ENCODE results near the gene INPP5F.

DNA sequence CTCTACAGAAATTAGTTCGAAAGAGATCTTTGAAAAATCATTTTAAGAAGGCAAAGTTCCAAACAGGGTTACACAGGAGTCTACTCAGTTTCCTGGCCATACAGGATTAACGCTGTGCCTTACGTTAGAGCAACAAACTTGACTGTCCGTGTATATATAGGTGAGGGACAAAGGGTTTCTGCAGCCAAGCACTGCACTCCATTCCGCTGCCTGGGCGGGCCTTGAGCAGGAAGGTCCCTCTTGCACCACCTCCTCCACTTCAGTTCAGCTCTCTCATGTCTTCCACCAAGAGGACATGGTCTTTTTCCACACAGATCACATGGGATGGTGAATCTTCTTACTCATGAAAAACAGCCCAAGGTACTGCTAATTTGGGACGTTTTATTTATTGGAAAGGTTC, 103.6 kb downstream of the INPP5F start:
- TF ChIP-seq, protein P1, sequence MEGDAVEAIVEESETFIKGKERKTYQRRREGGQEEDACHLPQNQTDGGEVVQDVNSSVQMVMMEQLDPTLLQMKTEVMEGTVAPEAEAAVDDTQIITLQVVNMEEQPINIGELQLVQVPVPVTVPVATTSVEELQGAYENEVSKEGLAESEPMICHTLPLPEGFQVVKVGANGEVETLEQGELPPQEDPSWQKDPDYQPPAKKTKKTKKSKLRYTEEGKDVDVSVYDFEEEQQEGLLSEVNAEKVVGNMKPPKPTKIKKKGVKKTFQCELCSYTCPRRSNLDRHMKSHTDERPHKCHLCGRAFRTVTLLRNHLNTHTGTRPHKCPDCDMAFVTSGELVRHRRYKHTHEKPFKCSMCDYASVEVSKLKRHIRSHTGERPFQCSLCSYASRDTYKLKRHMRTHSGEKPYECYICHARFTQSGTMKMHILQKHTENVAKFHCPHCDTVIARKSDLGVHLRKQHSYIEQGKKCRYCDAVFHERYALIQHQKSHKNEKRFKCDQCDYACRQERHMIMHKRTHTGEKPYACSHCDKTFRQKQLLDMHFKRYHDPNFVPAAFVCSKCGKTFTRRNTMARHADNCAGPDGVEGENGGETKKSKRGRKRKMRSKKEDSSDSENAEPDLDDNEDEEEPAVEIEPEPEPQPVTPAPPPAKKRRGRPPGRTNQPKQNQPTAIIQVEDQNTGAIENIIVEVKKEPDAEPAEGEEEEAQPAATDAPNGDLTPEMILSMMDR (IDR thresholded peaks at IDR 0.05): no peak
- TF ChIP-seq ZFX (IDR thresholded peaks at IDR 0.05; ENCODE audit: borderline replicate concordance): no peak
